OCI-LY1 (cell line): Measurements from ENCODE around the gene LTB4R.
"Not testable (repeated sequence)": the region's sequence is repeated elsewhere in the genome, so short reads cannot be mapped to it uniquely, and the experiment has no call there.

Experiments used
- H2AFZ ChIP-seq: fragments of 200-600 bp; sonication (generic), shearing (Covaris generic); 2 replicates; pipeline ENCODE4 v1.6.0; 2014; ENCODE audit warnings: antibody characterized with exemption, mild to moderate bottlenecking, low read length
- H3F3A ChIP-seq: fragments of 200-600 bp; sonication (generic), shearing (Covaris generic); 2 replicates; pipeline ENCODE4 v1.6.0; 2014; ENCODE audit warnings: mild to moderate bottlenecking, antibody characterized with exemption, low read length, moderate library complexity; ENCODE audit not compliant: insufficient read depth
- H3K27ac ChIP-seq: fragments of 200-600 bp; sonication (generic); 2 replicates; pipeline ENCODE4 v1.5.1; 2014; ENCODE audit warnings: low read length, mixed run types, mild to moderate bottlenecking, low read depth; ENCODE audit not compliant: poor library complexity, severe bottlenecking
- H3K27me3 ChIP-seq: fragments of 200-600 bp; sonication (generic); 2 replicates; pipeline ENCODE4 v1.6.0; 2014; ENCODE audit warnings: antibody characterized with exemption, mild to moderate bottlenecking, low read length, moderate library complexity; ENCODE audit not compliant: insufficient read depth
- H3K36me3 ChIP-seq: fragments of 200-600 bp; sonication (generic); 2 replicates; pipeline ENCODE4 v1.6.1; 2014; ENCODE audit warnings: mild to moderate bottlenecking, antibody characterized with exemption, low read length, moderate library complexity, mixed read lengths; ENCODE audit not compliant: insufficient read depth
- H3K4me1 ChIP-seq: fragments of 200-600 bp; sonication (generic); 2 replicates; pipeline ENCODE4 v1.5.1; 2014; ENCODE audit warnings: mild to moderate bottlenecking, low read length, moderate library complexity; ENCODE audit not compliant: insufficient read depth, severe bottlenecking
- H3K4me2 ChIP-seq: fragments of 200-600 bp; sonication (generic), shearing (Covaris generic); 2 replicates; pipeline ENCODE4 v1.6.1; 2014; ENCODE audit warnings: low read length
- H3K4me3 ChIP-seq: fragments of 200-600 bp; sonication (generic); 2 replicates; pipeline ENCODE4 v1.5.1; 2014; ENCODE audit warnings: low read length, low read depth, mild to moderate bottlenecking, mixed read lengths; ENCODE audit not compliant: poor library complexity, severe bottlenecking
- H3K79me2 ChIP-seq: fragments of 200-600 bp; shearing (Covaris generic); 2 replicates; pipeline ENCODE4 v1.6.1; 2016; ENCODE audit warnings: mixed run types, low read length, mixed read lengths; ENCODE audit not compliant: insufficient read depth
- H3K9ac ChIP-seq: fragments of 200-600 bp; sonication (generic), shearing (Covaris generic); 2 replicates; pipeline ENCODE4 v1.6.1; 2014; ENCODE audit warnings: mild to moderate bottlenecking, low read length, mixed read lengths
- H3K9me2 ChIP-seq: fragments of 200-600 bp; sonication (generic), shearing (Covaris generic); 2 replicates; pipeline ENCODE4 v1.6.1; 2014; ENCODE audit warnings: low read depth, mild to moderate bottlenecking, low read length, mixed read lengths
- H3K9me3 ChIP-seq: fragments of 200-600 bp; shearing (Covaris generic); 2 replicates; pipeline ENCODE4 v1.6.1; 2014; ENCODE audit warnings: low read length, mixed read lengths
- H4K20me1 ChIP-seq: fragments of 200-600 bp; sonication (generic), shearing (Covaris generic); 2 replicates; pipeline ENCODE4 v1.6.0; 2016; ENCODE audit warnings: mild to moderate bottlenecking, low read length; ENCODE audit not compliant: insufficient read depth
- EZH2 ChIP-seq: fragments of 200-600 bp; sonication (generic), shearing (Covaris generic); IDR thresholded peaks from 2 replicates; pipeline ENCODE4 v1.8.0; 2017; ENCODE audit warnings: borderline replicate concordance, mixed run types, mild to moderate bottlenecking, antibody characterized with exemption, low read length, moderate library complexity, mixed read lengths
- TF ChIP-seq, protein P1 (sequence below): fragments of 200-600 bp; sonication (generic), shearing (Covaris generic); IDR thresholded peaks from 2 replicates; pipeline ENCODE4 v1.5.1; 2017; ENCODE audit warnings: mild to moderate bottlenecking, antibody characterized with exemption, low read length, moderate library complexity, mixed read lengths

LTB4R gene

DNA sequence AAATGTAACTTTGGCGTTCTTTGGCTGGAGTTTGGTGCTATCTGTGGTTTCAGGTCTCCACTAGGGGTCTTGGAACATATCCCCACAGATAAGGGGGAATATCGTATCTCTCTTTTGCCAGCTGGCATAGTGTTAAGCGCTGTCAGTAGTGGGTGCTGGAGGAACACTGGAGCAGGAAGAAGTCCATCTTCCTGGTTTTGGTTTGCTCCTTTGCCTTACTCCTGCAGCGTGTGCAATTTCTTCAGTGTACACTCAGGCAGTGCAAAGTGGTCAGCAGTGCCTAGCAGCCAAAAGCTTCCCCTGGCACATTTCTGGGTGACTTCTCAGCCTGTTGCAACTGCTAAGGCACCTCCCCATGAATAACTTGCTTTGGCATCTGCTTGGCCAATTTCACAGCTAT is 40.2 kb downstream of the LTB4R start:
- H3F3A ChIP-seq, result no peaks in the 10 kb centered on the region
- no peaks in the 10 kb centered on the region for H3K9me3 ChIP-seq
- H3K36me3 ChIP-seq, result no peaks in the 10 kb centered on the region
- H3K4me2 ChIP-seq, result no peak overlapping the region
- H4K20me1 ChIP-seq, result no peaks in the 10 kb centered on the region
- no peaks in the 10 kb centered on the region for H3K79me2 ChIP-seq
- H3K27me3 ChIP-seq, result peaks cover 3% of the 10 kb centered on the region; the same call in 1 of the 2 replicates
- TF ChIP-seq EZH2, result no peak
- TF ChIP-seq, protein P1, sequence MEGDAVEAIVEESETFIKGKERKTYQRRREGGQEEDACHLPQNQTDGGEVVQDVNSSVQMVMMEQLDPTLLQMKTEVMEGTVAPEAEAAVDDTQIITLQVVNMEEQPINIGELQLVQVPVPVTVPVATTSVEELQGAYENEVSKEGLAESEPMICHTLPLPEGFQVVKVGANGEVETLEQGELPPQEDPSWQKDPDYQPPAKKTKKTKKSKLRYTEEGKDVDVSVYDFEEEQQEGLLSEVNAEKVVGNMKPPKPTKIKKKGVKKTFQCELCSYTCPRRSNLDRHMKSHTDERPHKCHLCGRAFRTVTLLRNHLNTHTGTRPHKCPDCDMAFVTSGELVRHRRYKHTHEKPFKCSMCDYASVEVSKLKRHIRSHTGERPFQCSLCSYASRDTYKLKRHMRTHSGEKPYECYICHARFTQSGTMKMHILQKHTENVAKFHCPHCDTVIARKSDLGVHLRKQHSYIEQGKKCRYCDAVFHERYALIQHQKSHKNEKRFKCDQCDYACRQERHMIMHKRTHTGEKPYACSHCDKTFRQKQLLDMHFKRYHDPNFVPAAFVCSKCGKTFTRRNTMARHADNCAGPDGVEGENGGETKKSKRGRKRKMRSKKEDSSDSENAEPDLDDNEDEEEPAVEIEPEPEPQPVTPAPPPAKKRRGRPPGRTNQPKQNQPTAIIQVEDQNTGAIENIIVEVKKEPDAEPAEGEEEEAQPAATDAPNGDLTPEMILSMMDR, result no peak; the same call in 1 of the 2 replicates
- no peaks in the 10 kb centered on the region for H3K4me1 ChIP-seq
- H3K9me2 ChIP-seq, result no peaks in the 10 kb centered on the region
- no peak overlapping the region for H3K27ac ChIP-seq
- no peak overlapping the region for H2AFZ ChIP-seq
- H3K4me3 ChIP-seq, result no peak overlapping the region
- H3K9ac ChIP-seq, result no peak overlapping the region

DNA sequence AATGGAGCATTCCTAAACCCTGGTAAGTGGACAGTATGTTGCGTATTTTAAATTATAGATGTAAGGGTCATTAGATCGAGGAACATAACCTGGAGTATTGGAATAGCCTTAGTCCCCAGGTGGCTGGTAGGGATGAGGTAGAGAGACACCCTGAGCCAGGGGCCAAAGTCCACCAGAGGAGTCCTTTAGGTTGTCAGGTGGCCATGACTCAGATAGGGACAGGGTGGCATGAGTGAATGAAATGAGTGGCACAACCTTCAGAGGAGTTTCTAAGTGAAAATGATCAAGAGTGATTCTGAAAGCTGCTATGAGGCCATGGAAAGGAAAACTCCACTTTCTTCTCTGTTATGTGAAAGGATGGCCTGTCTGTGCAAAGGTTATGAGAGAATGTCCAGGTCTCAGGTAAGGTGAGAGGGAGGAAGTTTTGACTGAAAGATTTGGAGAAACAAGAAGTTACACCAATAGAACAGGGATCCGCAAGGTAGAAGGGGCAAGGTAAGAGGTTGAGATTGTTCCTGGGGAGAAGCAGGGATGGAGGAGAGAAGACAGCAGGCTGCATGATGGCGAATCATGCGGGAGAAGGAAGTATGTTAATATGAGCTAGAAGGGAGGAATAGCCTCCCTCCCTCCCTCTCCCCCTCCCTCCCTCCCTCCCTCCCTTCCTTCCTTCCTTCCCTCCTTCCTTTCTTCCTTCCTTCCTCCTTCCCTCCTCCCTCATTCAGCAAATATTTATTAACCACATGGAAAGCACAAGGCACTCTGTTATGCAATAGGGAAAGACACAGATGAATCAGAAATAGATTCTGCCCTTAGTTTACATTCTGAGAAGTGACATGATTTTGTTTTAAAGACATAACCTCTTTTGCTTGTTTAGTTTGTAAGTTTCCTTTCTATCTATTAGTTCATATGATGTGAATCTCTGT is 42.5 kb downstream of the LTB4R start:
- Histone ChIP-seq H2AFZ (no peak overlapping the region), H3K4me1 (no peaks in the 10 kb centered on the region), H3K36me3 (no peaks in the 10 kb centered on the region), H3K4me3 (no peak overlapping the region), H3K4me2 (no peak overlapping the region), H3K79me2 (no peaks in the 10 kb centered on the region), H3K27ac (no peak overlapping the region), H3K9me3 (no peaks in the 10 kb centered on the region), H3K27me3 (peaks cover 3% of the 10 kb centered on the region; the same call in 1 of the 2 replicates), H3F3A (no peaks in the 10 kb centered on the region), H3K9me2 (no peaks in the 10 kb centered on the region), H3K9ac (no peak overlapping the region), H4K20me1 (no peaks in the 10 kb centered on the region)
- TF ChIP-seq EZH2, result no peak
- TF ChIP-seq, protein P1, result no peak

DNA sequence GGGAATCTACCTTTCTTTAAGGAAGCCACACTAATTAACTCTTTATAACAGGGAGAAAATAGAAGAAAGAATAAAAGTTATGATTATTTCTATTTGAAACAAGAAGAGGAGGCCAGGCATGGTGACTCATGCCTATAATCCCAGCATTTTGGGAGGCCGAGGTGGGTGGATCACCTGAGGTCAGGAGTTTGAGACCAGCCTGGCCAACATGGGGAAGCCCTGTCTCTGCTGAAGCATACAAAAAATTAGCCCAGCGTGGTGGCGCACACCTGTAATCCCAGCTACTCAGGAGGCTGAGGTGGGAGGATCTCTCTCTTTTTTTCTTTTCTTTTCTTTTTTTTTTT is 43.2 kb downstream of the LTB4R start:
- not testable (repeated sequence) for H3K79me2 ChIP-seq, H3K9ac ChIP-seq, H3K27me3 ChIP-seq, H3F3A ChIP-seq, H2AFZ ChIP-seq, H3K27ac ChIP-seq, H4K20me1 ChIP-seq, H3K9me3 ChIP-seq, H3K9me2 ChIP-seq, H3K36me3 ChIP-seq, H3K4me3 ChIP-seq, H3K4me1 ChIP-seq, H3K4me2 ChIP-seq

DNA sequence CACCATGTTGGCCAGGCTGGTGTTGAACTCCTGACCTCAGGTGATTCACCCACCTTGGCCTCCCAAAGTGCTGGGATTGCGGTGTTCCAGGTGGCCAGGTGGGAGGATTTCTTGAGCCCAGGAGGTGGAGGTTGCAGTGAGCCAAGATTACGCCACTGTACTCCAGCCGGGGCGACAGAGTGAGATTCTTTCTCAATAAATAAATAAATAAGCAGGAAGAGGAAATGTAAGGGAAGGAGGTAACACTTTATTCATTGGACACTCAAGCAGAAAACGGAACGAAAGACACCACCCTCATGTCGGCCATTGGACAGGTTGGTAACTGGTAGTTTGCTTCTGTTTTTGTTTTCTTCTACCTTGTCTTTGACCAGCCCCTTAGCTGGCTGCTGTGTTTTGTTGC is 43.7 kb downstream of the LTB4R start:
- Histone ChIP-seq H3K79me2 (no peaks in the 10 kb centered on the region), H3K9me3 (no peaks in the 10 kb centered on the region), H3F3A (no peaks in the 10 kb centered on the region), H3K9ac (no peak overlapping the region), H4K20me1 (no peaks in the 10 kb centered on the region), H3K27ac (no peak overlapping the region), H3K27me3 (no peaks in the 10 kb centered on the region; the same call in 1 of the 2 replicates), H3K4me3 (no peak overlapping the region), H3K4me2 (no peak overlapping the region), H3K36me3 (no peaks in the 10 kb centered on the region), H3K4me1 (no peaks in the 10 kb centered on the region), H3K9me2 (no peaks in the 10 kb centered on the region), H2AFZ (no peak overlapping the region)
- TF ChIP-seq EZH2, result no peak
- TF ChIP-seq, protein P1, result no peak
